T-helper 22 cell (primary cell): Measurements from ENCODE around the gene HCRTR1.

ENCODE experiments used
- DNase-seq: peaks from one replicate; pipeline ENCODE4 v3.0.0-alpha.2; 2020; ENCODE audit warnings: low read depth

The HCRTR1 gene

GRCh38 chr1:31617218-31617915 lies at the start of gene HCRTR1:
Gene HCRTR1, plus strand, starts transcription at chr1:31617689. Its CDS starts 1,504 bp downstream, at chr1:31619193.
- DNase-seq = no peak

- no peak for DNase-seq
These were observed 49.4 kb upstream of the HCRTR1 start for GRCh38 chr1:31567956-31568570.

- DNase-seq = no peak
These were observed 48.4 kb upstream of the HCRTR1 start for GRCh38 chr1:31568895-31569595.

- DNase-seq = no peak
These were observed 47.8 kb upstream of the HCRTR1 start for GRCh38 chr1:31569596-31570173.

GRCh38 chr1:31570228-31570627 lies 47.3 kb upstream of the HCRTR1 start:
- DNase-seq = no peak

GRCh38 chr1:31570906-31571305 lies 46.6 kb upstream of the HCRTR1 start:
- no peak for DNase-seq

DNA sequence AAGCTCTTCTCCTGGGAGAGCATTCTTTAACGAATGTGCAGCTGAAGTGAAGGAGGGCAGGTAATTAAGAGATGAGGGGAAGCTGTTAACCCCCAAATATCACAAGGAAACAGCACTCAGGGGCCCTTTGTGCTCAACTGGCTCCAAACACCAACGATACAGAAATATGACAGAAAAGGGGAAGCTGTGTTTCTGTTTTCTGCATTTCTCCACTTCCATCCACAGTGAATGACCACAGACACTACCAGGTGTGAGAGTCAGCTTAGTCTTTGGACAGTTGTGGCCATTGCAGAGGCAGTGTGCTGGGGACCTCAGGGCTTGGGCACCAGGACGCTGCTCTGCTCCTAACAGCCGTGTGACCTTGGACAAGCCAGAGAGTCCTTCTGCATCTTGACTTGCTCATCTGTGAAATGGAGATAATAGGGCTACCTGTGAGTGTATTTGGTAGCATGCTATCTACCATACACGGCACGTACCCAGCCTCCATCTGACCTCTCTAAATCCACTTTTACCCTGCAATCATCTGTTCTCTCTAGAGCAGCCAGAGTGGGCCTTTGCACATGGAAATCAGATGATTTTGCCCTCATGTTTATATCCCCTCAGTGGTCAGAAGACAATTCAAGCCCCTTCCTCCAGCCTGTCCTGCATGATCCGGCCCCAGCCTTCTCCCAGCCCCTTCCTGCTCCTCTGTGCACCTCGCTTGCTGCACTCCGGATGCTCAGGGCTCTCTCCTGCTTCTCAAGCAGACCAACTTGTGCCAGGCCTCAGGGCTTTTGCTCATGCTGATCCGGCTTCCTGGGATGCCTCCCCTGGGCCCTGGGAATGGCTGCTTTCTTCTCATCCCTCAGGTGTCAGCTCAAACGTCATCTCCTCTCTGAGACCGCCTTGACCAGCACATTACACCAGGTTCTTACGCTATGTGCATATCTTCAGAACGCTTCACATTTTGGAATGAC lies 45.9 kb upstream of the HCRTR1 start:
- DNase-seq = no peak

DNA sequence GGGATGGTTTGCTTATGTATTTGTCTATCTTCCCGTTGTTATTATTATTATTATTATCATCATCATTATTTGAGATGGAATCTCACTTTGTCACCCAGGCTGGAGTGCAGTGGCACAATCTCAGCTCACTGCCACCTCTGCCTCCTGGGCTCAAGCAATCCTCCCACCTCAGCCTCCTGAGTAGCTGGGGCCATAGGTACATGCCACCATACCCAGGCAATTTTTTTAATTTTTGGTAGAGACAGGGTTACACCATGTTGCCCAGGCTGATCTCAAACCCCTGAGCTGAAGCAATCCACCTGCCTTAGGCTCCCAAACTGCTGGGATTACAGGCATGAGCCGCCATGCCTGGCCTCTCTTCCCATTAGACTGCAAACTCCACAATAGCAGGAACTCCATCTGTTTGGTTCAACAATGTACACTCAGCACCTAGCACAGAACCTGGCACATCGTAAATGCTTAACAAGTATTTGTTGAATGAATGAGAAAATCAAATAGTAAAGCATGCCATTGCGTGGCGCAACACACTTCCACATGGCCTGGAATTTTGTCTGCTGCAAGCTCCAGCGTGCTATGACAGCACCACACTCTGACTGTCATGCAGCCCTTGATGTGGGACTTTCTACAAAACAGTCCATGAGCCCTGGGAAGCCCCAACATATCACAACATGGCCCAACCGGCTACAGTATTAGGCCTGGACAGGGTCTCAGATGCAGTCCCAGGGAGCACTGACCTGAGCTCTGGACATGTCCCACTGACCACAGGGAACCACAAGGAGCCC lies 45.0 kb upstream of the HCRTR1 start:
- DNase-seq = no peak

DNA sequence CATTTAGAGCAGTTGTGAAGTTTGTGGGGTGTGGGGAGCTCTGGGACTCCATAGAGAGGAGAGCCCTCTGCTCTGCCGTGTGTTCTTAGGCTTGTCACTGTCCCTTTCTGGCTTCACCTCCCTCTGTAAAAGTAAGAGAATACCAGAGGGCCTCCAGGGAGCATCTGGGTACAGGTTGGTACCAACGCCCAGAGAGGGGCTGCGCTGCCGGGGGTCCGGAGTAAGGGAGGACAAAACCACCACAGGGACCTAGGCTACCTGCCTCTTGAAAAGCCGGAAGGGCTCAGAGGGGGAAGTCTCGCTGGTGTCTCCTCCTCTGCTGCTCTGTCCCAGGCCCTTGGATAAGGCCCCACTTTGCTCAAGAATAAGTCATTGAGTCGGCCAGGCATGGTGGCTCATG lies 44.2 kb upstream of the HCRTR1 start:
- no peak for DNase-seq

DNA sequence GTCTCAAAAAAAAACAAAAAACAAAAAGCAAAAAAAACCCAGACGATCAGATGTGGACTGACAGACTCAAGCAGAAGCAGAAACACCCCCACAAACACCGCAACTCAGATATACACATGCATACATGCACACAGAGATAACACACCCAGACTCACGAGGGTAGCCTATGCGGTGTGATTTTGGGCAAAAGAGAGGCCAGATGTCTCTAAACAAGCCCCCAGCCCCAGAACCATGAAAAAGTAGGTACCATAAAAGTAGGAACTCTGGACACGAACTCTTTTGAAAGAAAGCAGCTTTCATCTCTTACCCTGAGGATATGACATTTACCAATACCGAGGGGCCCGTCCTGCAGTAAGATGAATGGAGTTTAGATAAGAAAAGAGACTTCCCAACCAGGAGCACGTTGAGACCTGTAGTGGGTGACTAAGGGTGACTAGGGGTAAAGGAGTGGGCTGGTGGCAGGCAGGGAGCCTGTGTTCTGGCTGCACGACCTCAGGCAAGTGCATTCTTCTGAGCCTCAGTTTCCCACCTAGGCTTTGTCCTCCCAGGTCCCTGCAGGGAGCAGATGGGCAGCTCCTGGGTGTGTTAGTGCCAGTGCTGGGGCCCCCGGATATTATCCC lies 42.6 kb upstream of the HCRTR1 start:
- no peak for DNase-seq

GRCh38 chr1:31575369-31576140 lies 41.9 kb upstream of the HCRTR1 start:
- DNase-seq = no peak

GRCh38 chr1:31576201-31576669 lies 41.3 kb upstream of the HCRTR1 start, which contains the start of gene TINAGL1:
Gene TINAGL1, plus strand, starts transcription at chr1:31576515. Its CDS starts 634 bp downstream, at chr1:31577149.
- no peak for DNase-seq

- no peak for DNase-seq
These were observed 40.6 kb upstream of the HCRTR1 start for GRCh38 chr1:31576743-31577455.

DNA sequence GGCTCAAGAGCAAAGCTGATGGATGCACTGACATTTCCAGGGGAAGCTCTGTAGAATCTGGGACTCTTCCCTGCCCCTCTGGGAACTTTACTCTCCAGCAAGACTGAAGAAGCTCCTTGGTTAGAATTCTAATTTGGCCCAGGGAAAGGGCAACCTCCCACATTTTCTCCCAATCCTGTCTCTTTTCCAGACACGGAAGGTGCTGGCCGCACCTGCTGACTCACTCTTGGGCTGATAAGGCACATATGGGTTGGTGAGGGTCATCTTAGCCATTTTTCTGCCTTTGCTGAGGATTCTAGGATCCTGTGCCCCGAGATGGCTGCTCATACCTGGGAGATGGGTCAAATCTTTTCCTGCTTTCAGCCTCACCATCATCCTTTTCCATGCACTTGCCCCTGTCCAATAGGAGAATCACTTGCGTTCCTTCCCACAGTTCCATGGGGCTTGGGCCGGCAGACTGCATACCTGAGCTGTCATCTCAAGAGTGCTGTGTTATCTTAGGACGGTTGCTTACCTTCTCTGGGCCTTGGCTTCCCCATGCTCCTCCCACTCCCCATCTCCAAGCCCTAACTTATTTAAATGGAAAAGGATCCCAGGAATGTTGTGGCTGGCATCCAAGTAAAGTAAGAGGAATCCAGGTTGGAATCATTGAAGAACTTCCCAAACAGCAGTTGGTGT lies 39.8 kb upstream of the HCRTR1 start:
- no peak for DNase-seq

GRCh38 chr1:31579374-31579773 lies 38.1 kb upstream of the HCRTR1 start:
- no peak for DNase-seq

- DNase-seq = no peak
These were observed 37.0 kb upstream of the HCRTR1 start for GRCh38 chr1:31580513-31580870.

GRCh38 chr1:31580891-31581603 lies 36.4 kb upstream of the HCRTR1 start:
- DNase-seq = no peak
